HUES6 (cell line): ENCODE results near the gene USP9X.
"Not testable (repeated sequence)": the region's sequence is repeated elsewhere in the genome, so short reads cannot be mapped to it uniquely, and the experiment has no call there.

Experiments used
- H3K27ac ChIP-seq: 2 replicates; pipeline ENCODE4 v1.7.0; 2013; ENCODE audit warnings: low read depth, mild to moderate bottlenecking, low read length, inconsistent platforms
- H3K27me3 ChIP-seq: 2 replicates; pipeline ENCODE4 v1.6.1; 2013; ENCODE audit warnings: low read length; ENCODE audit not compliant: control insufficient read depth, insufficient read depth
- H3K36me3 ChIP-seq: 2 replicates; pipeline ENCODE4 v1.6.1; 2013; ENCODE audit warnings: low read length; ENCODE audit not compliant: control insufficient read depth, insufficient read depth
- H3K4me1 ChIP-seq: 2 replicates; pipeline ENCODE4 v1.6.1; 2013; ENCODE audit warnings: low read length; ENCODE audit not compliant: control insufficient read depth, insufficient read depth
- H3K4me3 ChIP-seq: 2 replicates; pipeline ENCODE4 v1.5.1; 2013; ENCODE audit warnings: low read depth, low read length
- H3K9ac ChIP-seq: one replicate; pipeline ENCODE4 v1.6.1; 2013; ENCODE audit warnings: mild to moderate bottlenecking, low read length
- H3K9me3 ChIP-seq: 2 replicates; pipeline ENCODE4 v1.6.1; 2013; ENCODE audit warnings: low read depth, low read length; ENCODE audit not compliant: control insufficient read depth, insufficient read depth

USP9X gene

GRCh38 chrX:41063276-41063675, 22.0 kb upstream of the USP9X start:
- H3K27me3 ChIP-seq, H3K4me1 ChIP-seq, H3K27ac ChIP-seq, H3K4me3 ChIP-seq, H3K9ac ChIP-seq, H3K9me3 ChIP-seq, H3K36me3 ChIP-seq: not testable (repeated sequence)

- no peaks in the 10 kb centered on the region for H3K36me3 ChIP-seq
- H3K27me3 ChIP-seq: no peaks in the 10 kb centered on the region
- H3K4me3 ChIP-seq: no peak overlapping the region
- H3K9me3 ChIP-seq: no peaks in the 10 kb centered on the region; the same call in 1 of the 2 replicates
- H3K27ac ChIP-seq: no peak overlapping the region
- no peak overlapping the region for H3K9ac ChIP-seq
- H3K4me1 ChIP-seq: peaks cover 7% of the 10 kb centered on the region; the same call in 1 of the 2 replicates
These were observed 21.2 kb upstream of the USP9X start for GRCh38 chrX:41064018-41064417.

GRCh38 chrX:41066391-41066790, 18.9 kb upstream of the USP9X start:
- Histone ChIP-seq H3K27ac (no peak overlapping the region), H3K4me3 (no peak overlapping the region), H3K4me1 (peaks cover 7% of the 10 kb centered on the region; the same call in 1 of the 2 replicates), H3K36me3 (no peaks in the 10 kb centered on the region), H3K27me3 (no peaks in the 10 kb centered on the region), H3K9me3 (no peaks in the 10 kb centered on the region; the same call in 1 of the 2 replicates), H3K9ac (no peak overlapping the region)

- Histone ChIP-seq H3K27me3 (no peaks in the 10 kb centered on the region), H3K9ac (no peak overlapping the region), H3K36me3 (no peaks in the 10 kb centered on the region)
These were observed 18.3 kb upstream of the USP9X start for GRCh38 chrX:41066969-41067368.

GRCh38 chrX:41067721-41068120, 17.5 kb upstream of the USP9X start:
- H3K27ac ChIP-seq: no peak overlapping the region
- no peaks in the 10 kb centered on the region; the same call in 1 of the 2 replicates for H3K9me3 ChIP-seq
- no peak overlapping the region for H3K4me3 ChIP-seq
- H3K36me3 ChIP-seq: no peaks in the 10 kb centered on the region
- peaks cover 7% of the 10 kb centered on the region; the same call in 1 of the 2 replicates for H3K4me1 ChIP-seq
- H3K27me3 ChIP-seq: no peaks in the 10 kb centered on the region
- no peak overlapping the region for H3K9ac ChIP-seq

More at GRCh38 chrX:41066969-41067368, 18.3 kb upstream of the USP9X start:
- H3K4me1 ChIP-seq: peaks cover 7% of the 10 kb centered on the region; the same call in 1 of the 2 replicates
- H3K27ac ChIP-seq: no peak overlapping the region
- H3K9me3 ChIP-seq: no peaks in the 10 kb centered on the region; the same call in 1 of the 2 replicates
- H3K4me3 ChIP-seq: no peak overlapping the region

GRCh38 chrX:41076742-41077141, 8.5 kb upstream of the USP9X start:
- Histone ChIP-seq H3K36me3 (no peaks in the 10 kb centered on the region), H3K4me3 (no peak overlapping the region), H3K9me3 (no peaks in the 10 kb centered on the region), H3K27me3 (no peaks in the 10 kb centered on the region), H3K4me1 (no peaks in the 10 kb centered on the region), H3K27ac (no peak overlapping the region), H3K9ac (no peak overlapping the region)

GRCh38 chrX:41081821-41082220, 3.4 kb upstream of the USP9X start:
- no peak overlapping the region for H3K4me3 ChIP-seq
- H3K4me1 ChIP-seq: peaks cover 7% of the 10 kb centered on the region; the same call in 1 of the 2 replicates
- no peak overlapping the region for H3K9ac ChIP-seq
- no peak overlapping the region for H3K27ac ChIP-seq
- H3K9me3 ChIP-seq: no peaks in the 10 kb centered on the region
- no peaks in the 10 kb centered on the region for H3K27me3 ChIP-seq
- no peaks in the 10 kb centered on the region for H3K36me3 ChIP-seq

- no peak overlapping the region for H3K4me3 ChIP-seq
- H3K9ac ChIP-seq: no peak overlapping the region
- H3K9me3 ChIP-seq: no peaks in the 10 kb centered on the region
- peaks cover 7% of the 10 kb centered on the region; the same call in 1 of the 2 replicates for H3K4me1 ChIP-seq
- no peak overlapping the region for H3K27ac ChIP-seq
- peaks cover 2% of the 10 kb centered on the region for H3K36me3 ChIP-seq
- H3K27me3 ChIP-seq: no peaks in the 10 kb centered on the region
These were observed 2.5 kb upstream of the USP9X start for GRCh38 chrX:41082783-41083182.

GRCh38 chrX:41084044-41084892, 977 bp upstream of the USP9X start:
- Histone ChIP-seq H3K36me3 (peaks cover 9% of the 10 kb centered on the region), H3K27ac (peak overlapping the region; percentile 99), H3K9ac (peak overlapping the region; percentile 100), H3K4me1 (peaks cover 7% of the 10 kb centered on the region; the same call in 1 of the 2 replicates), H3K4me3 (peak overlapping the region; percentile 95), H3K27me3 (no peaks in the 10 kb centered on the region), H3K9me3 (no peaks in the 10 kb centered on the region)

GRCh38 chrX:41085512-41085877, 250 bp downstream of the USP9X start:
- Histone ChIP-seq H3K27me3 (no peaks in the 10 kb centered on the region), H3K4me1 (peaks cover 9% of the 10 kb centered on the region; the same call in 1 of the 2 replicates), H3K9me3 (no peaks in the 10 kb centered on the region), H3K9ac (peak overlapping the region; percentile 99), H3K36me3 (peaks cover 18% of the 10 kb centered on the region), H3K27ac (peak overlapping the region; percentile 99), H3K4me3 (peak overlapping the region; percentile 95)

- Histone ChIP-seq H3K4me3 (peak overlapping the region; percentile 95), H3K9ac (peak overlapping the region; percentile 99), H3K27ac (peak overlapping the region; percentile 99; the same call in 1 of the 2 replicates), H3K27me3 (no peaks in the 10 kb centered on the region), H3K4me1 (peaks cover 13% of the 10 kb centered on the region), H3K36me3 (peaks cover 18% of the 10 kb centered on the region), H3K9me3 (no peaks in the 10 kb centered on the region)
These were observed 807 bp downstream of the USP9X start for GRCh38 chrX:41085878-41086626.
